Epidermal melanocyte (primary cell): ENCODE data around the gene ZKSCAN8.

ENCODE experiments used
- DNase-seq: peaks from one replicate; pipeline ENCODE4 v3.0.0; 2011; ENCODE audit warnings: low spot score; ENCODE audit not compliant: insufficient read length

The ZKSCAN8 gene

GRCh38 chr6:28139860-28140543 is 1.7 kb upstream of the ZKSCAN8 start:
- DNase-seq, result no peak

GRCh38 chr6:28140616-28141015 is 1.1 kb upstream of the ZKSCAN8 start:
- no peak for DNase-seq

DNA sequence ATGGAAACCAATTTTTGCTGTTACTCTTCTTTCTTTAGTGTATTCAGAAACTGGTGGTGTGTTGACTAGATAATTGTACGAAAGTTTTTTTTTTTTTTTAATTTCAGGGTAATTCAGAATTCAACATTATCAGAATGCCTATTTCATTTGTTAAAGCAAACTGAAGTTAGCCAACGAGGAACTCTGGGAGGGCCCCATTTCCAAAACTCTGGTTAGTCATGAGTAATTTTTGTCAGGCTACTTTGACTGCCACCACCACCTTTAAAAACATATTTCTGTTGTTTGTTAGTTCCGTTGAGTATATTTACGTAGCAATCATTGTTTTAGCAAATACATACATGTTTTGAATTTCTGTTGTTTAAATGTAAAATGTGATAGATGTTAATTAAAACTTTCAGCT is 763 bp downstream of the ZKSCAN8 start:
- DNase-seq, result no peak

DNA sequence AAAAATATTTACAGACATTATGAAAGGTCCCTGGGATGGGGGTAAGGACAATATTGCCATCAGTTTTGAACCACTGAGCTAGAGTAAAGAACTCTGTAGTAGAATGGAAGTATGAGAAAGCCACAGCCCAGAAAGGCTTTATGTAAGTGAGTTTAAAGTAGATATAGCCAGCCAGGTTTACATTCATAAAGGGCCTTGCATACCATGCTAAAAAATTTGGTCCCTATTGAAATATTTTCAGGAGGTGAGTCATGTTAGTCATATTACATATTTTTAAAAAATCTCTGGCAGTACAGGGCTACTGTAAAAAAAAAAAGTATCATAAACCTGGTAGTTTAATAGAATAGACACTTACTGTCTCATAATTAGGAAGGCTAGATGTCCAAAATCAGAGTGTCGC is 3.5 kb downstream of the ZKSCAN8 start:
- no peak for DNase-seq

DNA sequence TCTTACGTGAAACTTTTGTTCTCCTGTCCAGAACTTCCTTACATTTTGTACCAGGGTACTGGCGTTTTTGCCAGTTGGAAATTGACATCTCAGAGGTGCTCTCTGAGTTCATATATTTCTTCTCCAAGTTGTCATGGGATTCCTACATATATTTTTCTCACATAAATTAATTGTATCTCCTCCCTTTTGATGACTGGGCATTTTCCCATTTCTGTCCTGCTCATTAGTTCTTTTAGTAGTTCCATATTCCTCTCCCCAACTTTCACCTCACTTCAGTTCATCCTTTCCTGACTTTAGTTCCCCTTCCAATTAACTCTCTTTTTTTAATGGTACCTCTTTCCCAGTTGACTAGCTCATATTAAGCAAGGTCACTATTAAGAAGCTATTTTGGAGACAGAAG is 10.8 kb downstream of the ZKSCAN8 start:
- DNase-seq, result no peak

- DNase-seq, result no peak
These were observed 11.9 kb downstream of the ZKSCAN8 start for GRCh38 chr6:28153546-28153945.

DNA sequence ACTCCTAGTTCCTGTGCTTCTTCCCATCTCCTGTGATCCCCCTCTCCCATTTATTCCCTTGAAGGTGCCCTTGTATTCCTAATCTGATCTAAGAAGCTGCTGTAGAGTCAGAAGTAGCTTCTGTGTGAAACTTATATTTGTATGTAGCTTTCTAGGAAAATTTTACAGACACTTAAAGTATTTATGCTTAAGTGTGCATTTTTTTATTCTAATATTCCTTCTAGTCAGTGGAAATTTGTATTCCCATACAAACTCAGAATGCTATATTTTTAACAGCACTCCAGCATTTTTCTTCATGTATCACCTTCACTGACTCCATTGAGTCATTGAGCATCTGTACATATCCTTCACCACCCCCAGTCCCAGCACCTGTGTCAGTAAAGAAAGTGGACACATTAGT is 12.7 kb downstream of the ZKSCAN8 start:
- DNase-seq, result no peak

- DNase-seq, result no peak
These were observed 16.6 kb downstream of the ZKSCAN8 start for GRCh38 chr6:28158318-28158717.

DNA sequence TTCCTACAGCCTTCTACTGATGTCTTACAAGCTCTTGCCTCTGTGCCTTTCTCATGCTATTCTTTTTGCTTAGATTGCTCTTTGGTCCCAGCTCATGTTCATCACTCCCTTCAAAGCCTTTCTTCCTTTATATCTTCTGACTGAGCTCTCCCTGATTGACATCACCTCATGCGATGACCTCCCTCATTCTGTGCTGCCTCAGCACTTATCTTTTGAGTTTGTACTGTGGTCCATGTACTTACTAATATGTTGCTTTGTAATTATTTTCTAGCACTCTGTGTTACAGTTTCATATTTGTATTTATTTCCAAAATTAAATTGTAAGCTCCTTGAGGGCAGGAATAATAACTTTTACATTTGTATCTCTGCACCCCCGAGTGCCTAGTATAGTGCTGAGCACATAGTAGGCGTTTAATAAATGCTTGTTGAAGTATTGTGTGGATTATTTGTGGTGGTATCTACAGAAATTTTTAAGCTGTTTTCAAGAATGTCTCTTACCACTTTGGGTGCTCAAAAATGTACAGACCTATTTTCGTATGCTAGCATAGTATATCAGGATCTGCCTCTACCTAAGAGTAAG is 17.4 kb downstream of the ZKSCAN8 start:
- DNase-seq, result no peak

DNA sequence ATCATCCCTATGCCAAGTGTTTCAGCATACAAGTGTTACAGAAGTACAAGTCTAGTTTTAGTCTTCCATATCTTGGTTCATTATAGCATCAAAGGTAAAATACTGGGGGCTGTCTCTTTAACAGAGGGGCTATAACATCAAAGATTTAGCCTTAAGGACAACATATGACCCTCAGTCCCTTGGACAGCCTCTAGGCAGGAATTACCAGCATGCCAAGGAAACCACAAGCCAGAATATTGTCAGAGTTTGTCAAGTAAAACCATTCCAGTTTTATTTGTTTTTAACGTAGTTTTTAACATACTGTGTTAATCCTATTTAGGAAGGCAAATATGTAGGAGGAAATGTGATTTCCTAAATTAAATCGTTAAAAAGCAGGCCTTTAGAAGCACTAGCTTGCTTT is 18.6 kb downstream of the ZKSCAN8 start:
- DNase-seq, result no peak

DNA sequence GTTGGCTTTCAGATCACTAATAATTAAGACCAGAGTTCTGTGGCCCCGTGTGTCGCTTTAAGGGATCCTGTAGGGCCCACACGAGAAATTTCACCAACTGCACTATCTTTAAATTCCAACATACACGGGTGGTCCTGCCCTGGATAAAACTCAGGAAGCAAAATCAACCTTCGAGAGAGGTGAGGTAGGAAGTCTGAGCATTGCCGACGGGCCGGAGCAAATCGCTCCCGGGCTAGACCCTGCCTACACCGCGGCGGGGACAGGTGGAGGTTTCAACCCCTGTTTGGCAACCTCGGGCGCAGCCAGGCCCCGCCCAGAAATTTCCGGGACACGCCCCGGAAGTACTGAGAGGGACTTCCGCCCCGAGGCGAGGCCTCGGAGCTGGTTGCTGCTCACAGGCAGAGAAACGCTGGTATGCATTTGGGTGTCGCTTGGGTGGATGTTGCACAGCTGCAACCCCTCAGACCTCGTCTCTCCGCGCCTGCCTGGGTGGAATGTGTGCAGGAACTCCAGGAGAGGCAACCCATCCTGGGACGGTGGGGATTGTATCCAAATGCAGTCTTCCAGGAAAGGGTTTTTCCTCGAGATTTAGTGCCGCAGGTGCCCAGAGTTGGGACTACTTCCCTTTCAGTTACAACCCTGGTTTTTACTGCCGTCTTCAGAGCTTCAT is 19.9 kb downstream of the ZKSCAN8 start:
- peak; percentile 72 for DNase-seq

GRCh38 chr6:28165563-28165962 is 23.9 kb downstream of the ZKSCAN8 start:
- DNase-seq, result no peak

DNA sequence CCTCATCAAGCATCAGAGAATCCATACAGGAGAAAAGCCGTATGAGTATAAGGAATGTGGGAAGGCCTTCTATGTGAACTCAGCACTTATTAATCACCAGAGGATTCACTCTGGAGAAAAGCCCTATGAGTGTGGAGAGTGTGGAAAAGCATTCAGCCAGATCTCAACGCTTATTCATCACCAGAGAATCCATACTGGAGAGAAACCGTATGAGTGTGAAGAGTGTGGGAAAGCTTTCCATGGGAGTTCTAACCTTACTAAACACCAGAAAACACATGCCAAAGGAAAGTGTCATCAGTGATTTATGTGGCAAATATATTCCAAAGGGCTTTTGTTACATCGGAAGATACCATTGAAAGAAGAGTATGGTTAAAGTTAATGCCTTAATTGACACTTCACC is 25.4 kb downstream of the ZKSCAN8 start:
- no peak for DNase-seq

DNA sequence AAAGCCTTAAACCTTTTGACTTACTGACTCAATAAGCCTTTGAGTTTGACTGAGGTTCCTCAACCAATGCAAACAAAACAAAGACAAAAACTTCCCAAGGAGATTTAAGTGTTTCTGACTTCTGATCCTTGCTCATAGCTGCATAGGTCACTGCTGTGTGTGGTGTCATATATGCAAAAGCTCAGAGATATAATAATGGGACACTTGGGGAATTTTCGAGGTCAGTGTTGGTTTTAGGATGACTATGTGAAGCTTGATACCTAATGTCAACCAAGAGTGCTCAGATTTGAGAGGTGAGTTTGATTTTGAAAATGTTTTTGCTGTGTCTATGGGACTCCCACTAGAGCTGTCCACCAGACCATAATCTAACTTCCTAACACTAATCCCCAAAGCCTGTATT is 26.2 kb downstream of the ZKSCAN8 start:
- DNase-seq, result no peak

DNA sequence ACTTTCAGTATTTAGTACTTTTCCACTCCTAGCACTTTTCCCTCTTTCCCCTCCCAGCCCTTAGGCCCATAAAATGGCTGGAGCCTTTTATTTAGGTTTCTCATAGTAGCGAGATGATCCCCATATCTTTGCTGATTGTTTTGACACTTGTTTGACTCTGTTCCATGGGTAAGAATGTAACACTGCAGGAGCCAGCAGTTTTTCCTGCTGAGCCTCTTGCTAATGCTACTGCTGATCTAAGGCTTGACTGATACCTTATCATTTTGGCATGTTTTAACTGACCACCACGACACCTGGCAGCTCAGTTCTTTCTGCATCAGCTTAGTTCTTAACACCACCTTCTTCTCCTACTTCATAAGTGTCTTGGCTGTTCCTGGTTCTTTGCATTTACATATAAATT is 29.6 kb downstream of the ZKSCAN8 start:
- DNase-seq, result no peak

GRCh38 chr6:28172006-28172405 is 30.3 kb downstream of the ZKSCAN8 start:
- no peak for DNase-seq

- no peak for DNase-seq
These were observed 34.7 kb downstream of the ZKSCAN8 start for GRCh38 chr6:28176373-28176772.

- no peak for DNase-seq
These were observed 40.6 kb downstream of the ZKSCAN8 start for GRCh38 chr6:28182255-28182654.

GRCh38 chr6:28188111-28188979 is 46.7 kb downstream of the ZKSCAN8 start:
- DNase-seq, result no peak

GRCh38 chr6:28200020-28200419 is 58.3 kb downstream of the ZKSCAN8 start:
- no peak for DNase-seq

DNA sequence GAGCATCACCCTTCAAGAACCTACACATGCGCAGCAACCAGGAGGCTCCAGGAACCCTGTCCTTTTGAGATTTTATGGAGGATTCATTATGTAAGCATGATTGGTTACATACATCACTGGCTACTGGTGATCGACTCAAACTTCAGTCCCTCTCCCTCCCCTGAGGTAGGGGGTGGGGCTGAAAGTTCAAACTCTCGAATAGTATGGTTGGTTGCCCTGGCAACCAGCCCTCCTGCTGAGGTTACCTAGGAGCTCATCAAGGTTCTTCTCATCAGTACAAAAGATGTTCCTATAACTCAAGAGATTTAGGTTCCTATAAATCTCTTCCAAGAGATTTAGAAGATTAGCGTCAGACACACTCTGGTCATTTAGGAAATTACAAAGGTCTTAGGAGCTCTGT is 61.5 kb downstream of the ZKSCAN8 start:
- no peak for DNase-seq

DNA sequence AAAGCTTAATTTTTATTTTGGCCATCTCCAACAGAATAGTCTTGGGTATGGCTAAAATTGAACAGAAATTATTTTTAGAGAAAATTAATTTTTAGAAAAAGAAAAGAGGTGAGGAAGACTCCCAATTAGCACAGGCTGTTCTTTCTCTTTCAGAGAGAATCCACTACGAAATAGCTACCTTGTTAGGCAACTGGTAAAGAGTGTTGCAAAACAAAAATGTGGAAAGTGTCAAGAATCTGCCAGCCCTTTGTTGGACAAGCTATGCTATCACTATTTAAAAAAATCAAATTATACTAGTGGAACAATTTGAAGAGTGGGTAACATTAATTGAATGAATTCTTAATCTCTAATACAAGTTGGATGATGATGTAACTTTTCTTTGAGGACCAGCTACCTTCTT is 64.2 kb downstream of the ZKSCAN8 start:
- DNase-seq, result no peak
